ENCODE data around the gene COX4I1.

DNA sequence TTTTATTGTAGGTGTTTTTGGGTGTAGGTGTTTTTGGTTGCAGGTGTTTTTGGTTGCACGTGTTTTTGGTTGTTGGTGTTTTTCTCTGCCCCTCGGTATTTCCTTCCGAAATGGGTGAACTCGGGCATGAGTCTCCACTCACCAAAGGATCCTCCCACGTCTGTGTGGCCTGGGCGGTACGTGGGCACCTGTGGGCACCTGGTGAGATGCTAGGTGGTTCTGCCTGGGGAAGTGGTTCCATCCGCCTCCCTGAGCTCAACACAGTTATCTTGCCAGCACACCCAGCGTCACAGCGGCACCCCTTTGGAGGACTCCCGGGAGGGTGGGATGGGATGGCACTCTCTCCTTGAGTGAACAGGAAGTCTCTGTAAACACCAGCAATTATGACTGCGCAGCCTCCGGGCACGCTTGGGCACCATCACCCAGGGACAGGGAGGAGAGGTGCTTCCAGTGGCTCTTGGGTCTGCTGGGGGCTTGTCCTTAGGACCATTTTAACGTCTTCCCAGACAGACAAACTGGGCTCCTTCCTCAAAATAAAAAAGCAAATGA lies 29.8 kb downstream of the COX4I1 start:
- TF ChIP-seq, protein P1, sequence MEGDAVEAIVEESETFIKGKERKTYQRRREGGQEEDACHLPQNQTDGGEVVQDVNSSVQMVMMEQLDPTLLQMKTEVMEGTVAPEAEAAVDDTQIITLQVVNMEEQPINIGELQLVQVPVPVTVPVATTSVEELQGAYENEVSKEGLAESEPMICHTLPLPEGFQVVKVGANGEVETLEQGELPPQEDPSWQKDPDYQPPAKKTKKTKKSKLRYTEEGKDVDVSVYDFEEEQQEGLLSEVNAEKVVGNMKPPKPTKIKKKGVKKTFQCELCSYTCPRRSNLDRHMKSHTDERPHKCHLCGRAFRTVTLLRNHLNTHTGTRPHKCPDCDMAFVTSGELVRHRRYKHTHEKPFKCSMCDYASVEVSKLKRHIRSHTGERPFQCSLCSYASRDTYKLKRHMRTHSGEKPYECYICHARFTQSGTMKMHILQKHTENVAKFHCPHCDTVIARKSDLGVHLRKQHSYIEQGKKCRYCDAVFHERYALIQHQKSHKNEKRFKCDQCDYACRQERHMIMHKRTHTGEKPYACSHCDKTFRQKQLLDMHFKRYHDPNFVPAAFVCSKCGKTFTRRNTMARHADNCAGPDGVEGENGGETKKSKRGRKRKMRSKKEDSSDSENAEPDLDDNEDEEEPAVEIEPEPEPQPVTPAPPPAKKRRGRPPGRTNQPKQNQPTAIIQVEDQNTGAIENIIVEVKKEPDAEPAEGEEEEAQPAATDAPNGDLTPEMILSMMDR (IDR thresholded peaks at IDR 0.05; ENCODE audit: insufficient read depth, low read depth, low read length): no peak
- TF ChIP-seq EZH2 (IDR thresholded peaks at IDR 0.05; ENCODE audit: insufficient read depth, low read length): no peak

All from astrocyte (in vitro differentiated cells and primary cell).